NCI-H2107 treated with DMSO at 0.1 percent for 48 hours (cell line): ENCODE data around the gene DNAJC18.

Source experiments
- DNase-seq: peaks from one replicate; lab custom pipeline; 2025; ENCODE audit not compliant: unreplicated experiment; lab: John Stamatoyannopoulos, UW

Gene DNAJC18

GRCh38 chr5:139404484-139404840 is 34.9 kb downstream of the DNAJC18 start:
- no peak for DNase-seq

GRCh38 chr5:139403787-139404483 is 35.4 kb downstream of the DNAJC18 start, which contains the start of gene SPATA24:
SPATA24 (minus strand) TSS chr5:139404089; CDS start chr5:139404060, 29 bp downstream.
- DNase-seq: peak; percentile 67

GRCh38 chr5:139403418-139403786 is 35.9 kb downstream of the DNAJC18 start:
- DNase-seq: no peak

- no peak for DNase-seq
Measured at GRCh38 chr5:139402561-139403158, 36.7 kb downstream of the DNAJC18 start.

- no peak for DNase-seq
Measured at GRCh38 chr5:139401546-139401945, 37.8 kb downstream of the DNAJC18 start.

- no peak for DNase-seq
Measured at GRCh38 chr5:139399501-139400121, 39.7 kb downstream of the DNAJC18 start.

GRCh38 chr5:139397921-139398320 is 41.4 kb downstream of the DNAJC18 start:
- no peak for DNase-seq

DNA sequence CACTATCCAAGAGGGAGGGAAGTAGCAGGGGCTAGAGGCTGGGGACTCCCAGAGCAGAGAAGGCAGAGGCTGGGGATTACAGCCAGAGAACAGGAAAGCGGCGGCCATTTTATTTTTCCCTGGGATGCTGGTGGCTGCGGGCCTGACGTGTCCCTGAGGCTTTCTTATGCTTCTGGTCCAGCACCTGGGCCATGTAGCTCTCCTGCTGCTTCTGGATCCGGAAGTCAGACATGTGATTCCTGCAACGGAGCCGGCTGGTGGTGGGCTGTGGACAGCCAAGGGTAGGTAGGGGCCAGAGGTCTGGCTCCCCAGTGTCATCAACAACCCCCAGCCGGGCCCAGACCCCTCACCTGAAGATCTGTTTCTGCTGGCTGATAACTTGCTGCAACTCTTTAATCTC is 42.6 kb downstream of the DNAJC18 start:
- no peak for DNase-seq

- no peak for DNase-seq
Measured at GRCh38 chr5:139395844-139396640, 43.3 kb downstream of the DNAJC18 start.

GRCh38 chr5:139394654-139395566 is 44.4 kb downstream of the DNAJC18 start, which contains the start of gene PROB1:
PROB1 (minus strand) TSS chr5:139395104; CDS start chr5:139395081, 23 bp downstream.
- no peak for DNase-seq

DNA sequence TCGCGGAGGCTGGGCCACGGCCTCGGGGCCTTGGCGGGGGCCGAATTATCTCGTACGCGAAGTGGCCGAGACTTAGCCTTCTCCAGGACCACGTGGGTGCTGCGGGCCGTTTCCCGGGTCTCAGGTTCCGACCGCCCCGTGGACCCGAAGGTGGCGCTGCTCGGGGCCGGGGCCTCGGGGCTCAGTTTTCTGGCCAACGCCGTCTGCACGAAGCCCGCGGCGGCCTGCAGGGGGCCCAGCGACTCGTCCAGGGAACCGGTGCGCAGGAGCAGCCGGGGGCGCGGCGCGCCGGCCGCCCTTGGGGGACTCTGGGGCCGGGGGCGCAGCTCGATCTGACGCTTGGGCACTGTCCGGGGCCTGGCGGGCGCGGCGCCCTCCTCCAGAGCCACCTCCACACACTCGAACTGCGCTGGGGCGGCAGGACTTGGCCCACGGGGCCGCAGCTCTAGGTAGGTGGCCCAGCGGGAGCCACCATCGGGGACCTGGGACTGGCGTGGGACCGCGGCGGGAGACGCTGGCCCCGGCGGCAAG is 45.1 kb downstream of the DNAJC18 start:
- no peak for DNase-seq

DNA sequence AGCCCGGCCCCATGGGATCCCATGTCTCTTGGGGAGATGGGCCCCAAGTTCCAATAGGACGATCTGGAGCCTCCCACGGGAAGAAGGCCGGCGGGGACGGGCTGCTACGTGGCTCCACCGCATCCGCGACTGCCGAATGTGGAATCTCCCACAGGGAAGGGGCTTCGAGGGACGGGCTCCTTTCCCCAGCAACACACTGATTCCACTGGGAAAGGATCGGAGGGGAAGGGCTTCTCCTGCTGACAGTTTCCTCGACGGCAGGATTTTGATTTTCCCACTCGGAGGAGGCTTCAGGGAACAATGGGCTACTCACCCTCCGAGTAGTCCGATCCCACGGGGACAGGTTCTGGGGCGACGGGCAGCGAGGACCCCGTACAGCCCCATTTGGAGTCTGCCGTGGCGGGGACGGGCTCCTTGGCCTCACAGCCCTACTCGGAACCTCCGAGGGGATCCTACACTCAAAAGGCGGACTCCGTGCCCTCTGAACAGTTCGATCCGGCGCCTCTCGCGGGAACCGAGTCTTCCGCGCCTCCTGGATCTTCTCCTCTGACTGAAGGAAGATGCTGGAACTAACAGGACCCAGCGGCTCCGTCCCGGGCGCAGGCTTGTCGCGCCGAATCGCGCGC is 45.7 kb downstream of the DNAJC18 start:
- no peak for DNase-seq

DNA sequence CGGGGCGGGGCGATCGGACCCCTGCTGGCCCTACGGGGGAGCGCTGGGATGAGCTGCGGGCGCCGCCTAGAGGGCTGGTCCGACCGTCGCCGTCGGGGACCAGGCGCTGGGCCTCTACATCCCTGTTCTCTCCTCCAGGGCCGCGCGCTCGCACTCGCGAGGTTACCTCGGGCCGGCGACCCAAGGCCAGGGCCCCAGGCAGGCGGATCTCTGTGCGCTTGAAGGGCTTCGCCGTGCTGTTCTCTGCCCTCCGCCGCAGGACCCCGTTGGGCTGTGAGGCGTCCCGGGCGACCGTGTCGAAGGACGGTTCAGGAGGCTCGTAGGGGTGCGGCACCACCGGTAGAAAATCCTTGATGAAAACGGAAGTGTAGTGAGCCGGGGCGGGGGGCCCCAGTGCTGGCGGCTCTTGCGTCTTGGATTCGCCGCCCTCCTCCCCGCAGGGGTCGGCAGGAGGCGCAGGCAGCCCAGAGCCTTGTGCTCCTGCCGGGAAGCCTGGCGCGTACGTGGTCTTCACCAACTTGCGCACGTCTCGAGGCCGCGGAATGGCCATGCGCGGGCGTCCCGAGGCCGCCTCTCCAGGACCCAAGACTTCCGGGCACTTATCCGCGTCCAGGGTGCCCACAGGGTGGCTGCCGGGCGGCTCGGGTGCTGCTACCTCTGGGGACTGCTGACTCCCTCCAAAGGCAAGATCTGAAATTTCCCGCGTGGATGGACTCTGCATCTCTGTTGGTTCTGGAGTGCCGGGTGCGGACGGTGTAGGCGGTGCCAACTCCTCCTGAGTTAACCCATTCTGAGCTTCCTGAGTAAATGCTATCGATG is 46.4 kb downstream of the DNAJC18 start:
- DNase-seq: no peak

DNA sequence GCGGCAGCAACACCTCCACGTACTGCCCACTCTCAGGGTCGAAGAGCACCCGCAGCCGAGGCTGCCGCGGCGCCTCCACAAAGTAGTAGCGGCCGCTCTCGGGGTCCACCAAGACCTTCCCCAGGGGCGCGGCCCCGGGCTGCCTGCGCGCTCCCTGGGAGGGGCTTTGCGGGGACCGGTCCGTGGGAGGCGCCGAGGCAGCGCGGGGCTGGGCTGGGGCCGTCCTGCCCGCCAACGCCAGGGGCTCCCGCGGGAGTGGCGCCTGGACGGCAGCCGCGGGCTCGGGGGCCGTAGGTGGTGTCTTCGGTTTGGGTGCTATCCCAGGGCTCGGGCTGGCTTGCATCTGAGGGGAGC is 47.0 kb downstream of the DNAJC18 start:
- no peak for DNase-seq

DNA sequence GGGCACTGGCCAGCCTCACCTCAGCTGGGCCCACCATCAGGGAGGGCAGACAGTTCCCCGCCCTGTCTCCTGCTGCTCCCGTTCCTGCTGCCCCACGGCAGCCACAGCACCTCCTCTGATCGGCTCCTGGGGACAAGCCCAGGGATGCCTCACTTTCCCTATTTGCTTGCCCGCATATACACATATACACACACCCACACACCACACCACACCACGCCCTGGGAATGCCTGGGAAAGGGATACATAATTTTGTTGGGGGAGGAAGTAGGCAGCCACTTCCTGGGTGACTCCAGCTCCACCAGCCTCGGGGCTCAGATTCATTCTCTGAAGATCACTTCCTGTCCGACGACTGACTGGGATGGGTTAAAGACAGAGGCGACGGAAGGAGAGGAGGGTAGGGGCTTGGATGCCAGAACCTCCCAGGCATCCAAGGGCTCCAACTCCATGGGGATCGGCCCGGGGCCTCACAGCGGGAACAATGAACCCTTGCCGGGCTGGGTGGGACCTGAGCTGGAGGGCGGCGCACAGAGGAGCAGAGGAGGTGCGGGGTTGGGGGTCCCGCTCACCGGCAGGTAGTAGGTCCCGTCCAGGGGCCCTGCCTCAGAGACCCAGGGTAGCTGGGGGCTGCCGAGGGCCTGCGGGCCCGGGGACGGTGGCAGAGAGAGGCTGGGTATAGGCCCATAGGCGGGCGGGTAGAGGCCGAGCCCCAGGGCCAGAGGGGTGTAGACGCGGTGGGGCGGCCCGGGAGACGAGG is 47.6 kb downstream of the DNAJC18 start:
- no peak for DNase-seq

DNA sequence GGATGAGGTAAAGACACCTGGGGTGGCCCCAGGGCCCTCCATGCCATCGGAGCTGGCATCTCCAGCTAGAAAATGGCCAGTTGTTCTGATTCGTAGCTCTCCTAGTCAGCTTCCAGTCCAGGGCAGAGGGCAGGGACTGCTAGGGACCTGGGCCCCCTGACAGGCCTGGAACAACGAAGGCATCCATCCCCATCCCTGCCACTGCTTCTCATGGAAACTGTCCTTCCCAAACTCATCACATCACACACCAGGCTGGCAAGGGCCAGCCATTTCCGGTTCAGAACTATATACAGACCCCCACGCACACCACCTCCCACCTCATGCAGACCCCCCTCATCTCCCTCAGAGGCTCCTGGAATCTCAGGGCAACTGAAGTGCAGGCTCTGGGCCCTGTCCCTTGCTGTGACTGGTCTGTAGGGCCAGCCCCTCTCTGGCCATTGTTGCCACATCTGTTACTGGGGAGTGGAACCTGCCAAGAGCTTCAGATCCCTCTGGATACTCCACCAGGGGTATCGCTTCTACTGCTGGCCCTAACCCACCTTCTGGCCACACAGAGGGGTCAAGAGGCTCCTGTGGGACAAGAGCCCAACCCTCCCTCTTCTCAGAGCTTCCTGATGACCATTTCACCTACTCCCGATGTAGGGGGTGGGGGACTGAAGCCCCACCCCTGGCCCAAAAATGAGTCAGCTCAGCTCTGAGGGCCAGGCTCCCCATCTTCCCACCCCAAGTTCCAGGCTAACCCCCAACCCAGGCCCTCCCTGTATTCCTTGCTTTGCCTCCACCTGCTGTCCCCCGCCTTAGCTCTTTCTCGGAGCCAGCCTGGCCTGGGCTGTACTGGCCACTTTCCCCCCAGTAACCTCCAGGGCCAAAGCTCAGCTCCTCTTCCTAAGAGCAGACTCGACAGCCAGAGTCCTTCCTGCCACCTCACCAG is 48.4 kb downstream of the DNAJC18 start:
- DNase-seq: no peak
